Fibroblast of skin of right quadriceps (primary cell): ENCODE measurements around the gene SETDB2.

Experiments used
- DNase-seq: peaks from one replicate; pipeline ENCODE4 v3.0.0-alpha.2; 2013

Gene SETDB2, protein sequence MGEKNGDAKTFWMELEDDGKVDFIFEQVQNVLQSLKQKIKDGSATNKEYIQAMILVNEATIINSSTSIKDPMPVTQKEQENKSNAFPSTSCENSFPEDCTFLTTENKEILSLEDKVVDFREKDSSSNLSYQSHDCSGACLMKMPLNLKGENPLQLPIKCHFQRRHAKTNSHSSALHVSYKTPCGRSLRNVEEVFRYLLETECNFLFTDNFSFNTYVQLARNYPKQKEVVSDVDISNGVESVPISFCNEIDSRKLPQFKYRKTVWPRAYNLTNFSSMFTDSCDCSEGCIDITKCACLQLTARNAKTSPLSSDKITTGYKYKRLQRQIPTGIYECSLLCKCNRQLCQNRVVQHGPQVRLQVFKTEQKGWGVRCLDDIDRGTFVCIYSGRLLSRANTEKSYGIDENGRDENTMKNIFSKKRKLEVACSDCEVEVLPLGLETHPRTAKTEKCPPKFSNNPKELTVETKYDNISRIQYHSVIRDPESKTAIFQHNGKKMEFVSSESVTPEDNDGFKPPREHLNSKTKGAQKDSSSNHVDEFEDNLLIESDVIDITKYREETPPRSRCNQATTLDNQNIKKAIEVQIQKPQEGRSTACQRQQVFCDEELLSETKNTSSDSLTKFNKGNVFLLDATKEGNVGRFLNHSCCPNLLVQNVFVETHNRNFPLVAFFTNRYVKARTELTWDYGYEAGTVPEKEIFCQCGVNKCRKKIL

DNA sequence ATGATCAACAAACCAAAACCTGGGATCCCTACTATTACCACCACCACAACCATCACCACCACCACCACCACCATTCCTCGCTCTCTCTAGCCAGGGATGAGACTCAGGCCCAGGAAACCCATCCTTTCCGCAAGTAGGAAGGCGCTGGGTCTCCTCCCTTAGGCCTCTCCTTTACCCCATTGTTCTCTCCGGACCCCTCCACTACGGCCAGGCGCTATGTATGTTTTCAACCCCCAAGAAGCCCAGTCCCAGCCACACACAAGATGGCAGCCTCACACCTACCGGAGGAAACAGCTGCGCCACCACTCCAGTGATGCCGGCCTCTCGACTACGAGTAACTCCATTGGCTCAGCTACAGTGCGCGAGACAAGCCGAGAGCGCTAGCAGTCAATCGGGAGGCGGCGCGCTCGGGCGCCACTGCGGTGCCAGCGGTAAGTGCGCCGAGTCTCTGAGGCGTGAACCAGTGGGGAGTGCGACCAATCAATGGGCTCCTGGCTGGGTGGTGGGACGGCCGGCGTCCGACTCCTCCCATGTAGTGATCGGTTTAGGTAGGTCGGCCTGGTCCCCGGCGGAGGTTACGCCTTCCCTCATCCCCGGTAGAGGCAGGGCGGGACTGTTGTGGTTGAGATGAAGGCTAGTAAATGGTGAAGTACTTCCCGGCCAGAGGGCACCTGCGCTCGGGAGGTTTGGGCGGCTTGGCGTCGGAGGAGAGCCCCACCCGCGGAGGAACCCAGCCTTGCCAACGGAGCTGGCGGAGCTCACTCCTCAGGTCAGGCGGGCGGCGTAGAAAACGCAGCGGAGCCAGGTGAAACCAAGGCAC lies at the start of gene SETDB2, which contains the start of gene CAB39L:
Gene SETDB2 (plus strand): TSS at position 571 of the 820 bp plus-strand sequence. CDS start 7,620 bp downstream, outside the sequence.
Gene CAB39L (minus strand): TSS at position 361 of the 820 bp plus-strand sequence. CDS start 61,154 bp downstream, outside the sequence.
- DNase-seq: peak; percentile 99

DNA sequence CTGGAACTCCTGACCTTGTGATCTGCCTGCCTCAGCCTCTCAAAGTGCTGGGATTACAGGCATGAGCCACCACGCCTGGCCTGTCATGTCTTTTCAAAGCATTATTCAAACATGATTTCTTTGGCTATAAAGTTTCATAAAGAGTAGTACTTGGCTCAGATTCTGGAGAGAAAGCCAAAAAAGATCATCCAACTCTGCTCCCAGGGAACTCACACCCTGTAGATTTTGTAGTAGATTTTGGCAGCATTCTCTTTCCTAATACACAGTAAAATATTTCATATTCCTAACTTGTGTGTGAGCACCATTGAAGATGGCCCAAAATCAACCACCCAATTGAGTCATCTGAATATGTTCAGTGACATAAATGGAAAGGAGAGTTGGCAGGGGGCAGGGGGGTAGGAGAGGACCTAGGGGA lies 48.6 kb upstream of the SETDB2 start:
- DNase-seq: peak; percentile 47

DNA sequence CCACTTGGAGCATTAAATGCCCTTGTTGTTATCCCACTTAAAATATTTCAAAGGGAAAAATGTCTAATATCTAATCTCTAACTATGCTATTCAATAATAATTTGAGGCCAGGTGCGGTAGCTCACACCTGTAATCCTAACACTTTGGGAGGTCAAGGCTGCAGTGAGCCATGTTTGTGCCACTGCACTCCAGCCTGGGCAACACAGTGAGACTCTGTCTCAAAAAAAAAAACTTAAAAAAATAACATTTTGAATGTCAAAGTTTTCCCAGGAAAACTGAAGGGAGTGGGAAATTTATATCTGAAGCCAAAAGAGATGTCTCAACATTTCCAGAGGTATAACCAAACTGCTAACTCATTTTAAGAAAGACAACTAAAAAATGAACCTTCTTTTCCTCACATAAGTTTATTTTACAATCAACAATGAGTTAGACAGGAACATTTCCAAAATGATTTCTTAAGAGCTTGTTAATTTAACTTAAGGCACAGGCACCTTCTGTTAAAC lies 48.1 kb upstream of the SETDB2 start:
- DNase-seq: no peak

DNA sequence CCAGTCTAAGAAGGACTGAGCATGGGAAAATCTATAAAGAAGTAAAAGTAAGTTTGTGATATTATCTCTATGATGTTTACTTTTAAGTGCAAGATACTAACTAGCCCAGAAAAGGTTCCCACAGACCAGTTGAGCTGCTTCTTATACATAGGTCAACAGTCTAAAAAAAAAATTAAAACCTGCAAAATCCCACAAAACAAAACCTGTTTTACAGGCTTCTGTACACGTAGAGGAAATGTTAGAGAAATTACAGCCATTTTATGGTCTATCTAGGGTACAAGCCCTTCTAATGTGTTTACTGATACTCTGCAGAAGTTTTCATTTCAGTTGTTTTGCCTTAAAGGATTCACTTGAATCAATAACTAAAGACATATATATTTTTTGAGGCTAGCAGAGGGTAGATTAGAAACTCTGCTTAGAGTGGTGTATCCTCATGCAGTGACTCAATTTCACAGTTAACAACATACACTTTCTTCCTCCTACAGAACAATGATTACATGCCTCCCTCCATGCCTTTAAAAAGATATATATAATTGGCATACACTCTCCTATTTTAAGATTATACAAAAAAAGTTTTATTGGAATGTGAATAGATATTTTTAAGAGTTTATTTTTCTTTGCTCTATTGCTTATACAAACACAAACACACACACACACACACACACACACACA lies 44.1 kb upstream of the SETDB2 start:
- DNase-seq: no peak

DNA sequence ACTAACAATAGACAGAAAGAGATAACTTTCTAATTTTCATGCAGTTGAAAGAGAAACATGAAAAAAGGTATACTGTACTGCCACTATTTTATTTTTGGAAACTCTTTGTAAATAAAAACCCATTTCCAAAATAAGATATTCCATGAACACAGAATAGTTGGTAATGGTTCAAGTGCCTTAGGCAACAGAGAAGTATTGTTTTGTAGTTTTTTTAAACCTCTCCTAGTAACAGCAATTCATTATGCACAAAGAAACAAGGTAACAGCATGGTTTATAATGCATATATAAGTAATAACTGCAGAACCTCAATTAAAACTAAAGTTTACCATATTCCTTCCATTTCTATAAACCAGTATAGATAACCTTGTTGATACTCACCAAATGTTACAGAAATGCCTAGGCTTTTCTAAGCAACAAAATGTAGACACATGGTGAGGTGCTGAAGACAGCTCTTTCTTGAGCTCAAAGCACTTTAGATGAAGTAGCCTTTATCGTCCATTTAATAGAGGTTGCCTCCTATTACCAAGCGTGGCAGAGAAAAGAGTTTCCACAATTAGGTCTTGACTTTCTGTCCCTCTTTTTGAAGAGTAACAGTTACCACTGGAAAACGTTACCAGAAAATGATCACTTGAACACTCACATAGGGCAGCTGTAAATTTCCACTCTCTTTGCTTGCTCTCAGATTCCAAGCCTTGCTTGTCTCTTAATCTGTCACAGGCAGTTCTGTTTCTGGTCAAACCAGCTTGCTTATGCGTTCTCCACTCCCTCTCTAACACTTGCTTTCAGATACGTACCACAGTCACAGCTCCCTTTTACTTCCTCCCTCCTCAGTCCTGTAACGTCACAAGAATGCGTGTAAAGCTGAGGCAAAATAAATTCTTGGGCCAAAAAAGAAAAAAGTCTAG lies 43.1 kb upstream of the SETDB2 start:
- DNase-seq: peak; percentile 19

DNA sequence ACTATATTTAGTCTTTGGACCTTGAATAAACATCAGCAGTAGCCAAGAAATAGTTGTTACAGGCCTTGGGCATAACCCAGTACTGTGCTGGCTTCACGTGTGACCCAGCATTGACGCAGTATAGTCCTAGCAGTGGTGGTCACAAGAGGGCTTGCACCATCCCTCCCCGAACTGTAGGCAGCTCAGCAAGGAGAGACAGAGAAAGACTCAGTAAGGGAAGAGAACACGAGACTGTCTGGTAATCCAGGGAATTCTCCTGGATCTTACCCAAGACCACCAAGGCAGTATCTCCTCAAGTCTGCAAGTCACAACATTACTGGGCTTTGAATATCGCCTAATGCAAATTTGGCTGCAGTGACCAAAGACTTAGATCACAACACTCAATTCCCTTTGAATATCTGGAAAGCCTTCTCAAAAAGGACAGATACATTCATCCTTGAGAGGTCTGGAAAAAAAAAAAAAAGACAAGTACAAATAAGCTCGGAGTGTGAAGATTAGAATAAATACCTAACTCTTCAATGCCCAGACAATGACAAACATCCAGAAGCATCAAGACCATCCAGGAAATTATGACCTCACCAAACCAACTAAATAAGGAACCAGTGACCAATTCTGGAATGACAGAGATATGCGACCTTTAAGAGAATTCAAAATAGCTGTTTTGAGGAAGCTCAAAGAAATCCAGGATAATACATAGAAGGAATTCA lies 39.9 kb upstream of the SETDB2 start:
- DNase-seq: no peak

DNA sequence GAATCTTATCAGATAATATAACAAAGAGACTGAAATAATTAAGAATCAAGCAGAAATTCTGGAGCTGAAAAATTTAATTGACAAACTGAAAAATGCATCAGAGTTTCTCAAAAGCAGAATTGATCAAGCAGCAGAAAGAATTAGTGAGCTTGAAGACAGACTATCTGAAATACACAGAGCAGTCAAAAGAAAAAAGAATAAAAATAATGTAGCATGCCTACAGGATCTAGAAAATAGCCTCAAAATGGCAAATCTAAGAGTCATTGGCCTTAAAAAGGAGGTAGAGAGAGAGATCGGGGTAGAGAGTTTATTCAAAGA lies 39.4 kb upstream of the SETDB2 start:
- DNase-seq: no peak

DNA sequence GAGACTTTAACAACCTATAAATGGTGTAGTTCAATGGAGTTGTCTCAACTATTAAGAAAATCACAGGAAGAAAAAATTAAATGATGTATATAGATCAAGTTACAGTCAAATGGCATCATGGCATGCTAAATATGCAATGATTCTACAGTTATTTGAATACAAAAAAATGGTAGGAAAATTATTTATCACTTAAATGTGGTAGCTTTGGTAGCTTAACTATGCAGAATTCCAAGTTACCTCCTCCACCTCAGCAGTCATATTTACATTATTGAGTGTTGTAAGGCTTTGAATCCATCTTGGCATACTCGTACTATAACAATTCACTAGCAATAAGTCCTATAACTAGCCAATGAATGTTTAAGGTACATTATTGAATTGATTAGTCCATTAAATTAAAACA lies 37.0 kb upstream of the SETDB2 start:
- peak; percentile 28 for DNase-seq

DNA sequence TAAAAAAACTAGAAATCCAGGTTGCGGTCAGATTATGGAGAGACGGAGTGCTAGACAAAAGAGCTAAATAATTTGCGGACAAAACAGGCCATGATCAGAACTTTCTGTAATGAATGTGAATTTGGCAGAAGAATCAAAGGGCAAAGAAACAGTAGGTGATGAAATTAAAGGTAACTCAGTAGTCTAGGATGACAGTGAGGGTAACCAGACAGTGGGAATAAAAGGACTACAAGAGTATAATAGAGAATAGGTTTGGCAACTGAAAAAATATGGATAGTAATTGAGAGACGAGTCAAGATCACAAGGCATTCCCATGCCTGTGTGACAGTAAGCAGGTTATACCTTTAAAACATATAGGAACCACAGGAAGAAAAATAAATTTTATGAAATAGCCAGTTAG lies 36.1 kb upstream of the SETDB2 start:
- no peak for DNase-seq

DNA sequence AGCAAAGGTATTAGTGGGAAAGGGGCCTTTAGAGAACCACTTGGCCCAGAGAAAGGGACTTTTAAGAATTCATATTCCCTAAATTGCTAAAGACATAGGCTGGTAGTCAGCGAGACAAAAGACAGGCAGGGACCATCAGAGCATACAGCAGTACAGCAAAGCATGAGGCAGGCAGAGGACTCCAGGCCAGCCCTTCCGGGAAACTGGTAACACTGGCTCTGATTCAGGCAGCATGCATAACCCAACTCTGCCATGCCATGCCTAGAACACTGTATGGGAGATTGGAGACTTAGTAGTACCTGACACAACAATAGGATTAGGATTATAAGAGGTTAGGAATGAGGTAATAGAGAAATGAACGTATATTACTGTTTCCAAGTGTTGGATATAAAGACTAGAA lies 35.1 kb upstream of the SETDB2 start:
- DNase-seq: no peak

DNA sequence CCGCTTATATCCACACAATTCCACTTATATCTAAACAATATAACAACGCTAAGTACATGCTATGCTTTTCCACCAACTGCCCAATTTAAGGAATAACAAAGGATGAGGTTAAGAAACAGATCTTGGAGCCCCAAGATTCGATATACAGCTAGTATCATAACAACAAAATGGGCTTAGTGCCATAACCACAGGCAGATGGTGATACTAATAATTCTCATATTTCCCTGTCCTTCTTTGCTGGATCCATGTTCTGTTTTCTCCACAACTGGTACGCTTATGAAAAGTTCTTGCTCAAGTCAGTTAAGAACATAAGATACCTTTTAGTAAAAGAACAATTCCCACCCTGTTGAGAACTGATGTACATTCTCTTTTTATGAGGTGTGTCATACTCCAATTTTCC lies 34.1 kb upstream of the SETDB2 start:
- no peak for DNase-seq

DNA sequence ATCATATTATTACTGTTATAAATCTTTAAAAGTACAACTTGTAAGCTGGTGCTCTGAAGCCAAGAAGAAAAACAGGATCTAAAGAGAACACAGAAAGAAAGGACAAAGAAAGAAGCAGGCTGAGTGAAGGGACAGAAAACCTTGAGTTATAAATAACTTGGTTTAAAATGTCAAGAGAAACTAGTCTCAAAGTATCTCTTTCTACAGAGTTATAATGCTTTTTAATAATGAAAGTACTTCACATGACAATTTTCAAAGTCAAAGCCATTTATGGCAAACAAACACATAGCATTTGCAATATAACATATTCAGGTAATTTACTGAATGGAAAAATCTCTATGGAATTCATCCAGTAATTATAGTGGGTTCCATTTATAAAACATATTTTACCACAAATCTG lies 33.6 kb upstream of the SETDB2 start:
- DNase-seq: no peak

DNA sequence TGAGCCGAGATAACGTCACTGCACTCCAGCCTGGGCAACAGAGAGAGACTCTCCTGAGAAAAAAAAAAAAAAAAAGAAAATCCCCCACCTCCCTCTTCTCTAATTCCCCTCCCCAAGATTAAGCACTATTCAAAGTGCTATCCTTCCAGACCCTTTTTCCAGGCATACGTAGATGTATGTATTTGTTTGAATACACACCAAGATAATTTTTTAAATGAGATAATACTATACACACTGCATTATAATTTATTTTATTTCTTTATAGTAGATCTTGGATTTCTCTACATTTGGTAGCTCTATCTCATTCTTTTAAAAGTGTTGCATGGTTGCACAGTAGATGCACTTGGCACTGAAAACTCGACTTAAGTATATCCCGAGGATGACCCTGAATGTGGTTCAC lies 32.7 kb upstream of the SETDB2 start:
- no peak for DNase-seq

DNA sequence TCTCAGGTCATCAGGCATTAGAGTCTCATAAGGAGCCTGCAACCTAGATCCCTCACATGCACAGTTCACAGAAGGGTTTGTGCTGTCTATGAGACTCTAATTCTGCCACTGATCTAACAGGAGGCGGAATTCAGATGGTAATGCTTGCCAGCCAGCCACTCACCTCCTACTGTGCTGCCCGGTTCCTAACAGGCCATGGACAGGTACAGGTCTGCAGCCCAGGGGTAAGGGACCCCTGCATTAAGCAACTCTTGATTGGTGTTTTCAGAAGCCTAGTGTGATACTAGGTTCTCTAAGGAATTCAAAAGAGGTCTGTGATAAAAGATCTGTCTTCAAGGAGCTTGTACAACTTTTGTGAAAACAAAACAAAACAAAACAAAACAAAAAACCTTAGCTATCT lies 31.3 kb upstream of the SETDB2 start:
- no peak for DNase-seq

DNA sequence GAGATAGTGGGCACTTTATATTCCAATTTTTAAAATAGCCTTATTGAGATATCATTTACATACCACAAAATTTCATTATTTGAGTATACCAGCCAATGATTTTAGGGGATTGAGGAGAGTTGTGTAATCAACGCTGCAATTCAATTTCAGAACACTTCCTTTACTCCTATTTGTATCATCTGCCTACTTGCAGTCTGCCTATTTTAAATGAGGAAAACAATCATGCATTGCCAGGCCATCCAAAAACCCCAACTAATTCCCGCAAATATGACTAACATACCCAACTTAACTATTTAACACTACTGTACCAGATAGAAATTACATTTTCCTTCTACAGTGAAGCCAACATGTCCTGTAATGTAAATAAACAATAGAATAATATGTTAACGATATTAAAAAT lies 26.9 kb upstream of the SETDB2 start:
- no peak for DNase-seq

DNA sequence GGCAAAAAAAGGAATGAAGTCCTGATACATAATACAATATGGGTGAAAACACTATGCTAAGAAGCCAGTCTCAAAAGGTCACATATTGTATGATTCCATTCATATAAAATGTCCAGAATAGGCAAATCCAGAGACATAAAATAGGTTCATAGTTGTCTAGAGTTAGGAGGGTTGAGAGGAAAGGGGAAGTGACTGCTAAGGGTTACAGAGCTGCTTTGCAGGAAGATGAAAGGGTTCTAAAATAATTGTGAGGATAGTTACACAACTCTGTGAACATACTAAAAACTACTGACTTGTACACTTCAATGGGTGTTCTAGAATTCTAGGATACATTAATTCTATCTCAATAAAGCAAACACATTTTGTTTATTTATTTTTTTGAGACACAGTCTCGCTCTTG lies 25.9 kb upstream of the SETDB2 start:
- DNase-seq: no peak

DNA sequence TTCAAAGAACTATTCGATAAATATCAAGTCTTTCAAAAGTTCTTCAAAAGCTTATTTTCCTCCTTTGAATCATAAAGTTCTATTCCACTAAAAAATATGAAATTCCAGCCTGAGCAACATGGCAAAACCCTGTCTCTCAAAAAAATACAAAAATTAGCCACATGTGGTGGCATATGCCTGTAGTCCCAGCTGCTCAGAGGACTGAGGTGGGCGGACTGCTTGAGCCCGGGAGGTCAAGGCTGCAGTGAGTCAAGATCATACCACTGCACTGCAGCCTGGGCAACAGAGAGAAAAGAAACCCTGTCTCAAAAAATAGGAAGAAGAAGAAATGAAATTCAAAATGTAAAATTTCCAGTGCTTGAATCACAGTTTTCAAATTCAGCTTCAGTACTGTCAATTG lies 24.8 kb upstream of the SETDB2 start:
- no peak for DNase-seq

DNA sequence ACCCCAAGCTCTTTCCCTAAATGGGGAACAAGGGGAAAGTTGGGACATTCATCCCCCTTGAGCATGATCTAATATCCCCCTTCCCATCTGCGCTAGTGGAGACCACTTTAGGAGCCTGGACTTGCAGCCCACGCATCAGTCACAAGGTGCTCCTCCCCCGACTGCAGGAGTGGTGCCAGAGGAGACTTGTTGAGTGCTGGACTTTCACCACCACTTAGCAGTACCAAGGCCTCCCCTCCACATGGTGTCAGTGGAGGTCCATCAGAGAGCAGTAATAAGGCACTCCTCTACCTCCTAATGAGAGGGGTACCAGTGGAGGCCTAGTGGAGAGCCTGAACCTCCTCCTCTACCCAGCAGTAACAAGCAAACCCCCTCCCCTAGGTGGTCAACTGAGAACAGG lies 22.7 kb upstream of the SETDB2 start:
- DNase-seq: peak; percentile 5

DNA sequence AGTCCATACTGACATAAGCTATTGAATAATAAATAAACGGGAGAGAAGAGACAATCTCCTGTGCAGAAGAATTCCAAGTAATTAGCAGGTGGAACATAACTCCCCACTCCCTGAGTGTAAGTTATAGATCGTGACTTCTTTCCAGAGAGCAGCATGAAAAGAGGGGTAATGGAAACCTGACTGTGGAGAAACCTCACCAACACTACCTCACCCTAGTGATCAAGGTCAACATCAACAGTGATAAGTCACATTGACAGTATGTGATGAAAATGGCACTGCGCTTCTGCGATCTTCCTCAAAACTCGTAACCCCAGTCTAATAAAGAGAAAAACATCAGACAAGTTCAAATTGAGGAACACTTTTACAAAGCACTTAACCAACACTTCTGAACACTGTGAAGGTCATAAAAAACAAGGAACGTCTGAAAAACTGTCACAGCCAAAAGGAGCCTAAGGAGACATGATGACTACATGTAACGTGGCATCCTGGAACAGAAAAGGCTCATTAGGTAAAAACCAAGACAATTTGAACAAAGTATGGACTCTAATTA lies 20.0 kb upstream of the SETDB2 start:
- DNase-seq: no peak

DNA sequence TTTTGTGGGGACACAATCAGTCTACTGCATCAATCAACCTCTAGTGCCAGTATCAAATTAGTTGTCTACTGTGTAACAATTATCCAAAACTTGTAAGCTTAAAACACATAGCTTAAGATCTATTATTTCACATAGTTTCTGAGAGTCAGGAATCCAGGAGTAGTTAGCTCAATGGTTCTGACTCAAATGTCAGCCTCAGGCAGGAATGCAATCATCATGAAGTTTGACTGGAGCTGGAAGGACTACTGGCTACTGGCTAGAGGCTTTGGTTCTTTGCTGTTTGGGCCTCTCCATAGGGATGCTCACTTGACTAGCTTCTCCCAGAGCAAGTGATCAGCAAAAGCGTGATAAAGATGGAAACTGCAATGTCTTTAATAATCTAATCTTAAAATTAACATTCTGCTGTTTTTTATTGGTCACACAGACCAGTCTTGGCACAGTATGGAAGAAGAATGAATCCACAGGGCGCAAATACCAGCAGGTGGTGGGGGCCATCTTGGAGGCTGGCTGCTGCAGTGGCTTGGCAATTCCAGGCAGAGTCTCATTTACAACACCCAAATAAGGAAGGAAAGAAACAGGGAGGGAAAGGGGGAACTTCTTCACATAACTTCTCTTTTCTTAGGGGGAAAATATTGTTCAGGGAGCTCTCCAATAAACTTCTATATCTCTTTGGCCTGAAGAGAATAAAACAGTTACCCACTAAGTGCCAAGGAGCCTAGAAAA lies 15.9 kb upstream of the SETDB2 start:
- no peak for DNase-seq
